GM21526 (cell line): ENCODE results near the gene CLEC16A.
A peak's percentile ranks its signal among the peaks of the same experiment; 100 is the strongest.

Experiments used
- ATAC-seq: cut with Tn5 transposase; IDR thresholded peaks from one replicate; pipeline ENCODE4 v1.9.1; 2021; ENCODE audit warnings: moderate library complexity; ENCODE audit not compliant: unreplicated experiment, low FRiP score

CLEC16A gene

DNA sequence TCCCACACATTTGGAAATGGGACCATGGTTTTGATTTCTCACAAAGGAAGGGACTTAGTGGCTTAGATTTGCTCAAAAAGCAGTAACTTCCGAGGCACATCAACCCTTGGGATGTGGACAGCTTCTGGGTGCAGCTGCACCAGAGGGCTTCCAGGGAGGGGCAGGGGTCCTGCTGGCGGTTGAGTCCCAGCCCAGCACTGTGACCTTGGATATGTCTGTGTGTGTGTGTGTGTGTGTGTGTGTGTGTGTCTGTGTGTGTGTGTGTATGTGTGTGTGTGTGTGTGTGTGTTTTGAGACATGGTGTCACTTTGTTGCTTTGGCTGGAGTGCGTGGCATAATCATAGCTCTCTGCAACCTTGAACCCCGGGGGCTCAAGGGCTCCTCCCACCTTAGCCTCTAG lies 130.8 kb downstream of the CLEC16A start:
- ATAC-seq: no peak

DNA sequence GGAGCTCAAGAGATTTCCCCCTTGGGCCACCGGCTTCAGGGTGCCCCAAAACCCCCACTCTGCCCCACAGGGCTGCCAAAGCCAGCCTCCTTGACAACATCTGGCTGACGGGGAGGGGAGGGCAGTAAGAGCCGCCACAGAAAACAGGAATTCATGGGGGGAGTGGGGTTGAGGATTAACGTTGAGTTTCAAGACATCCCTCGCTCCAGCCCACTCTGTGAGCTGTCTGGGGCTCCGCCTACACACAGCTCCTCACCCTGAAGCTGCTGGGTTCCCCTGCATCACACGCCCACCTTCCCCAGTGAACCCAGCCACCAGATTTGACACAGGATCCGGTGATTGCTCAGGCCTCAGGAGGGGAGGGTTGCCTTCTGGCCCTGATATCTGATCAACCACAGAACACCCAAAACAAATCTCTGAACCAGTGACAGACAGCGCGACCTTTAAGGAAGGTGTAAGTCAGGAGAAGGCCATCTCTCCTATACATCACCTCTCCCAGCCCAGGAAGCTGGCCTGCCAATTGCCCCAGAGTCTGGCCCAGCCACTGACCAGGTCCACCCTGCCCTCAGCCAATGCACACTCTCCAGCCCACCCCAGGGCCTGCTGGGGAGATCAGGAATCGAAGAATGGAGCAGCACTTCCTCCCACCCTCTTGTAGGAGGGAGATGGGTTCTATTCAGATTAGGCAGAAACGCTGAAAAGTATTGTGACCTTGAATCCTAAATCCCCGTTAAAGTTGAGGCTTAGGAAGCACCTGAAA lies 132.1 kb downstream of the CLEC16A start:
- peak; percentile 49 for ATAC-seq

DNA sequence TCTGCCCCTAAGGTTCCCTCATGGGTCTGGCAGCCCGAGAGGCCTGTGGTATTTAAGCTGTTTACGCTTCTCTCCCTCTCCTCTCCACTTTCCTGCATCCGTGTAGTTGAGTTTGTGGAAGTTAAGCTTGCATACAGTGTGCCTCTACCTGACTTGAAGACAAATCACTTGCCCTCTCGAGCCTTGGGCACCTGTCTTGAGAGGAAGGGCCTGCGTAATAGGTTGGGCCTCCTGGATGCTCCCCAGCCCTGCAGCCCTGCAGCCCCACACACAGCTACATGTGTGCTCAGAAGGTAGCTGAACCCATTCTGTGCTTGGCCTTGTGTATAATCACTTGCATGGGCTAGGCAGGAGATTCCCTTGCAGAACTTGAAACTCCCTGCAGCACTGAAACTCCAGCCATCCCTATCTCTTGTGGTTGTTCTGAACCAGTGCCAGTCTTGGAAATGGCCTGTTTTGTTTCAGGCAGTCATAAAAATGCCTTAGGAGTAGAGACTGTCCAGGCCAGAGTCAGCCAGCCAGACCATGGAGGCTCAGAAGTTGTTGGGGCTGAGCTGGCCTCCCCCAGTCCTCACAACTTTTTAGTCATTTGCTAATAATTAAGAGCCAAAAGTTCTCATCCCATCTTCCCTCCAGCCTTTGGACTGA lies 134.6 kb downstream of the CLEC16A start:
- ATAC-seq: no peak

DNA sequence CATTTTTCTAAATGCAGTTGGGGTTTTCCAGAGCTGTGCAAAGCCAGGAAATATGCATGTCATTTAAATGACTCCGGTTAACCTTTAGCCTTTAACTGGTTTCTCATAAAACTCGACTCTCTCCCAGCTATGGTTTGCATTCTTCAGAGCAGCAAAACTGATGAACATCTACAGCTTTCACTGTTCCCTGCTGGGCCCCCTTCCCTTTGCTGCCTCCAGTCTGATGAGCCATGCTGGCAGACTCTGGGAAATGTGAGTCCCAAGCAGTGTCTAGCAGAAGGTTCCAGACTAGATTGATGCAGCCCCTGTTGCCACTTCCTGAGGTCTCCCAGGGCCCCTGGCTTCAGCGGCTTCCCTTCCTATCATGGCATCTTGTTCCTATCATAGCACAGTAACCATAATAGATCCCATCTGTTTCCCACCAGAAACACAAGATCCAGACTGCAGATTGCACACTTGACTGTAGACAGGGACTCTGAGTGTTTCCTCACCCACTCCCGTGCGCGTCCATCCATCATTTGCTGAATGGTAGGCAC lies 135.4 kb downstream of the CLEC16A start:
- no peak for ATAC-seq

DNA sequence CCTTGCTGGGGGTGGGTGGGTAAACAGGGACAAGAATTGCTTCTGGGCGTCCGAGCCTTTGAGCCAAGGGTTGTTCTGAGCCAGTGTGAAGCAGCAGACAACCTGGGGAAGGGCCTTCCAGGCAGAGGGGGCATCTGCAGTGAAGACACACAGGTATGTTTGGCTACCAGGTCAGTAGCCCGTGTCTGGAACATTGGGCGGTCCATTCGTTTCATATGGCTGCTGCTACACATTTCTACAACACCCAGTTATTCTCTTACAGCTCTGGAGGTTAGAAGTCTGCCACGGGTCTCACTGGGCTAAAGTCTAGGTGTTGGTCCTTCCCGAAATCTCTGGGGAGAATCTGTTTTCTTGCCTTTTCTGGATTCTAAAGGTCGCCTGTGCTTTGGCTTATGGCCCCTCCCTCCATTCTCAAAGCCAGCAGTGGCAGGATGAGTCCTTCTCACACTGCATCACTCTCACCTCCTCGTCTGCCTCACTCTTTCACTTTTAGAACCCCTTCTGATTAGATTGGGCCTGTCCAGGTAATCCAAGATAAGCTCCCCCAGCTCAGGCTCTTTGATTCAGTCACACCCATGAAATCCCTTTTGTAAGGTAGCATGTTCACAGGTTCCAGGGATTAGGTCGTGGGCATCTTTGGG lies 136.1 kb downstream of the CLEC16A start:
- ATAC-seq: no peak

DNA sequence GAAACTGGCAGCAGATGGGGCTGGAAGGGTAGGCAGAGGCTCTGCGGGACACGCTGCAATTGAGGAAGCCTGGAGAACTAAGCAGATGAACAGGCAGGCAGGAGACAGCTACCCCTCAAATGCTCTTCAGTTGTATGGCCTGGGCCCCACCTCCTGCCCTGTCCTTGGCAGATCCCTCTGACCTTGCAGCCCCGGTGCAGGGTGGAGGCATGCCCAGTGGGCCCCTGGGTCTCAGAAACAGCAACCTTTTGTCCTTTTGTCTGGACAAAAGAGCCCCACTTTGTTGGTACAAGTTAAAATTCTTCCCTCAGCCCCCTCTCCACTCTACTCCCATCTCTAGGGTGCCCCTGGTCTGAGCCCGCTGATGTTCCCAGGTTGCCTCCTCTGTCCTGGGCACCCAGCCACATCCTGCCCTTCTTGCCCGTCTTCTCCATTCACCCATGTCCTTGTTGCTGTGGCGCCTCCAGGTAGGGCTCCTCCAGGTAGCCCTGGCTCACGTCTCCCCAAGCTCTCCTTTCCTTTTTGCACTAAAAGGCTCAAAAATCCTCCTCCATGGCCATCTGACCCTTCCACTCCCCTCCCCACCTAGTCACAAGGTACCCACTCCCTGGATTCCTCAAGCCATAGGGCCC lies 136.8 kb downstream of the CLEC16A start:
- ATAC-seq: no peak

DNA sequence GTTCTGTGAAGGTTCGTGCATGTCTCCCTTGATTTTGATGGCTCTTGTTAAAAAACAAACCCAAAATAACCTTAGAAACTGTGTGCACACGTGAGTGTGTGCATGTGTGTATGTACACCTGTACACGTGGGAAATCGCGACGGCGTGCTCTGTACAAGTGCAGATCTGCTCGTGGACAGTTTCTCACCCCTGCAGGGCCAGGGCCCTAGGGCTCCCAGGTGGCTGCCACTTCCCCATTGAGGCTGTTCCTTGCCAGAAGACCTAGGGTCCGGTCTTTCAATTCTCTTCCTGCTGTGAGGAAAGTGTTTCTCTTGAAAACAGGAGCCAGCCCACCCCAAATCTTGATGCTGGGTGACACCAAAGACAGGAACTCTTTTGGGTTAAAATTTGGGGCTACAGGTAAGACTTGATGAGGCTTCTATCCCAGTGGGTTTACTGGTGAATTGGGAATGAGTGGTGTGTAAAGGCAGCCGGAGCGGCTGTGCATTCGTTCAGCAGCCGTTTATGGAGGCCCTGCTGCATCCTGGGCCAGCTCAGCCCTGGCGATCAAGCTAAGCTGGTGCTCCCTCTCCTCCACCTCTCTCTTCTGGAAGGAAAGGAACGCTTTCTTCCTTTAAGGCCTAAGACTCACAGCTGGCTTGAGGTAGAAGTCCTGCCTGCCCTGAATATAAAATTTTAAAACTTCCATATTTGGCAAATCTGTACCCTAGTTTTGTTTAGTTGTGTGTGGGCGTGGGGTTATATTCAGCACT lies 137.9 kb downstream of the CLEC16A start:
- ATAC-seq: no peak

DNA sequence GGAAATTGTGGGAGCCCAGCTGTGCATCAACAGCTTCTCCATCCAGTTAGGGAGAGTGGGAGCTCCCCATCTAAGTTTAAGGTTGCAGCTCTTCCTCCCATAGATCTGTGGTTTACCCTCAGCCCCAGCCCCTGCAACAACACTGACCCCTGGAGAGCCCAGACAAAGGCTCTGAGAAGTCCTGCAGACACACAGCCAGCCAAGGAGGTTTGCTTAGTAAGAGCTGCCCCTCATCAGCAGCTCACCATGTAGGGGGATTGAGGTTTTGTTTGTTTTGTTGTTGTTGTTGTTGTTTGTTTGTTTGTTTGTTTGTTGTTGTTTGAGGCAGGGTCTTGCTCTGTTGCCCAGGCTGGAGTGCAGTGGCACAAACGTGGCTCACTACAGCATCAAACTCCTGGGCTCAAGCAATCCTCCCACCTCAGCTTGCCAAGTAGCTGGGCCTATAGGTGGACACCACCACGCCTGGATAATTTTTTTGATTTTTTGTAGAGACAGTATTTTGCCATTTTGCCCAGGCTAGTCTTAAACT lies 138.6 kb downstream of the CLEC16A start:
- no peak for ATAC-seq

DNA sequence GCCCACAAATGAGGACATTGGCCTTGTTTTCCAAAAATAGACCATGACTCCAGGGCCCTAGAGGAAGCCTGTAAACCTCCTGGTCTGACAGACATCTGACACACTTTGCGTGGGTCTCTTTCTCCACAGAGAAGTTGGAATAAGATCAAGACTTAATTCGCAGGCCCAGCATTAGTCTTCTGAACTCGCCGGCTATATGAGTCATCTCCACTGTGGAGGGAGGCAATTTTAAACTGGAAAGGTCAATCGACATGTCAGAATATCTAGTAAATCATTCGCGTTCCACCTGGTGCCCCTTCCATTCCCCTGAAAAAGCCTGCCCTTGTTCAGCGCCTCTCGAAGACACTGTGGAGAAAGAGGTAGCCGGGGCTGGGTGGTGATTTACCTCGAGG lies 140.1 kb downstream of the CLEC16A start:
- ATAC-seq: no peak

DNA sequence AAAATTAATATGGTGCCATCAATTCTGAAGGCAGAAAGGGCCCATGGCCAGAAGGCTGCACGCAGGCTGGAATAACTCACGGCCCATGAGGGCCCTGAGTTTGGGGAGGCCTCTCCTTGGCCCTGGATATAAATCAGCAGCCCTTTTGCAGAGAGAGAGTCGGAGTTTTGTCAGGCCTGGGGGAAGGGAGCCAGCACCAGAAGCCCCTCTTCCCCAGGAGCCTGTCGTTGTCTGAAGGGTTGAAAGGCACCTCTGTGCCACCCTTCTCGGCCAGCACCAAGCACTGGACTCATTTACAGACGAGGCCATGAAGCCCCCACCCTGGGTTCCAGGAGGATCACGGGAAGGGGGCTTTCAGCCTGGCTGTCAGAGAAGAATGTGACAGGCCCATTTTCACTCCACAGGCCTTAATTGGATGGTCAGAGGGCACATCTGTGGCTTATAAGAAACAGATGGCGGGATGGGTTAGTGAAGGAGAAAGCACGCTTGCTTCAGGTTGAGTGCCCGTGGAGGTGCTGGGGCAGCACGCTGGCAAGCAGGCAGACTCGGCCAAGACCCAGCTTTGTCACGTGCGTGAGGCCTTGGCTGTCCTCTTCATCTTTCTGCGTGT lies 140.6 kb downstream of the CLEC16A start:
- ATAC-seq: no peak

DNA sequence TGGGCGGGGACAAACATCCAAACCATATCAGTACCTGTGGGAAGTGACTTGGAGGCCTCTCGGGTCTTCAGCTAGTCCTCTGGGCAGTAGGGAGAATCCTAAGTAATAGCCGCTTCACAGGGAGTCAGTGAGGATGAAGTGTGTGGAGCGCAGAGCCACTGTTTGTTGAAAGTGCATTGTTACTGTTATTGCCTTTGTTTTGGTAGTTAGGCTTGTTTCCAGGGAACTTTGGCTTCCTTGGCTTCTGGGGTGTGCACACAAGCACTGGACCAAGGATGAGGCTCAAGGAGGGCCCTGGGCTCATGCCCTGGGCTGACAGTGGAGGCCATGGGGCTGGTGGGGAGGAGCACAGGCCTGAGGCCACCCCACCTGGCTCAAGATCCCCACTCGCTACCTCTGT lies 141.6 kb downstream of the CLEC16A start:
- ATAC-seq: no peak

DNA sequence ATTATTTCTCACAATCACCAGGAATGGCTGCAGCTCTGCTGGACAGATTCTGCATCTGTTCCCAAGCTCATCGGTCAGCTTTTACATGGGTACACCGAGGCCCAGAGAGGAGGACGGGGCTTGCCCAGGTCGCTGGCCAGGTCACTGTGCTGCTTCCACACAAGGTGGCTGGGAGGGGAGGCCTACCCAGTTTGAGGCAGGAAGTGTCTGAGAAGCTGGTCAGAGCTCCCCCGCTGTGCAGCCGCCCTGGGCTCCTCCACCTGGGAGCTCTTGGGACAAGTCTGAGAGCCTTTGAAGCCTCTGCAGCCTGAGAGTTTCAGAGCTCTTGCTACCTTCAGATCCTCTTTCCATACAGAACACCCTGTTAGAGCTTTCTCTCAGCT lies 143.3 kb downstream of the CLEC16A start:
- no peak for ATAC-seq

DNA sequence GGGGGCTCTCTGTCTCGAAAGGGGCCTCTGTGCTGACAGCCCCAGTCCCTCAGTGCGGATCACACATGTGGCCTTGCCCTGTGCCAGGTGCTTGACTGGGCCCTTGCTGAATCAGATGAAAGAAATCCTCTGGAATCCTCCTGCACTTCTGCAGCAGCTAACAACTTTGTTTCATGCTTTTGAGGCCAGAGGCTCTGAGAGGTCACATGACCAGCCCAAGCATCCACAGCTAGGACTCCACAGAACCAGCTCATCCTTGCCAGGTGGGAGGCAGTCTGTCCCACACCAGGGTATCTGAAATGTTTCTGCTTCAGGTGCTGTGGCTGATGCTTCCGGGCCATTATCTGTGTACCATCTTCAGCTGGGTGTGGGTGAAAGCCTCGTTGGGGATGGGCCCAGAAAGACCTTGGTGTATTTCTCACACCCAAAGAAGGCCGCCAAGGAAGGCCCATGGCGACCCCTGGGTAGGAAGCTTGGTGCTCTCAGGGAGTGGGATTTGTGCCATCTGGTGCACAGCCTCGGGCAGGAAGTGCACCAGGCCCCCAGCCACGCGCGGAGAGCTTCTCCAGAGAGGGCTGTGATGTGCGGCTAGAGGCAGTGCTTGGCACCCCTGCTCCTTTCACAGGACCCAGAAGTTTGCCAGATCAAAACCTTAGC lies 143.8 kb downstream of the CLEC16A start:
- ATAC-seq: no peak

DNA sequence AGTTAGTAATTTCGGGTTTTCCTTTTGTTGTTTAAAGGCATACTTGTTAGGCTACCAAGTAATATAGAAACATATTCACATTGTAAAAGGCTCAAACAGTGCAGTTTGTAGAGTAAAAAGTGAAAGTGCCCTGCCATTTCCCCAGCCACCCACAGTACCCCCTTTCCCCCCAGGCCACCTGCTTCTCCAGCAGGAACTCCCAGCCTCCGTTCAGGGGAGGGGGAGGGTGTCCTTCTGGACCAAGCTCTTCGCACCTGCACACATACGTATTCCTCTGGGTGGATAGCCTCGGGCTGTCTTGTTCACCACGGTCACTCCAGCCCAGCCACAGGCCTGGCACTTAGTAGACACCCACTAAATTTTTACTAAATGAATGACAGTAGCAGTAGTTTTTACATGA lies 144.5 kb downstream of the CLEC16A start:
- ATAC-seq: no peak

DNA sequence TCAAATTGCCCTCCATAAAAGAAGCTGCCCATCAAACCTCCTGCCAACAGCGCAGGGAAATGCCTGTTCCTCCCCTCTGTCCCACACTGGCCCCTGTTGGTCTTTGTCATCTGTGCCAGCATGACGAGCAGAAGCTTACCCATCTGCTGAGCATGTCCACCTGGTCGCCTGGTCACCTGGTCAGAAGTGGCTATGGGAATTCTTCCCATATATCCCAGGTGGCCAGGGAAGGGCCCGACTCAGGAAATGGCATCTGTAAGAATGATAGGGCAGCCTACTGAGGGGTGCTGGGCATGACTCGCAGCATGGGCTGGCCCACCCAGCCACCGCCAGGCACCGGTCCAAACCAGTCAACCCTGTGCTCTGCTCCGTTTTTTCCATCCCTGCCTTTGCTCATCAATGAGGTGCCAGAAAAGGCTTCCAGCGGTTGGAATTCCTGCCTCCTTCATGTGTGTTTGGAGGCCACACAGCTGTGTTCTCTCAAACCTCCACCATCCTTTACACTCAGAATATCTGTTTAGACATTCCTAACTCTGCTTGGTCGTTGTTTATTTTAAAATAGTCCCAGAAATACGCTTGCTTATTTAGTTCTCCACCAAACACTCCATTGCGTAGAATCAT lies 145.2 kb downstream of the CLEC16A start:
- ATAC-seq: no peak

DNA sequence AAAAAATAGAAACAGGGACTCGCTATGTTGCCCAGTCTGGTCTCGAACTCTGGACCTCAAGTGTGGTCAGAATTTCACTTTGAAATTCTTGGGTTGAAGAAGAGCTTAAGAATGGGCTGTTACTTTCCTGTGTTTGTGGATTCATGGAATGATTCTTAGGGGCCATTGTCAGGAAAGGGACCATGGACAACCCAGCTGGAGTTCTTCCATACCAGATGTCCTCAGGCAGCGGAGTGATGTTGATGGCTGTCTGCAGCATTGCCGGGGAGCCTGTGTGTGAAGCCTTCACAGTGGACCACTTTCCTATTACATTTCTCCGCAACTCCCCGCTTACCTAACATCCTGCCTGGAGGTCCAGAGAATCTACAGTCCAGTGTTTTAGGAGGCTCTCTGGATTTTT lies 145.9 kb downstream of the CLEC16A start:
- no peak for ATAC-seq

DNA sequence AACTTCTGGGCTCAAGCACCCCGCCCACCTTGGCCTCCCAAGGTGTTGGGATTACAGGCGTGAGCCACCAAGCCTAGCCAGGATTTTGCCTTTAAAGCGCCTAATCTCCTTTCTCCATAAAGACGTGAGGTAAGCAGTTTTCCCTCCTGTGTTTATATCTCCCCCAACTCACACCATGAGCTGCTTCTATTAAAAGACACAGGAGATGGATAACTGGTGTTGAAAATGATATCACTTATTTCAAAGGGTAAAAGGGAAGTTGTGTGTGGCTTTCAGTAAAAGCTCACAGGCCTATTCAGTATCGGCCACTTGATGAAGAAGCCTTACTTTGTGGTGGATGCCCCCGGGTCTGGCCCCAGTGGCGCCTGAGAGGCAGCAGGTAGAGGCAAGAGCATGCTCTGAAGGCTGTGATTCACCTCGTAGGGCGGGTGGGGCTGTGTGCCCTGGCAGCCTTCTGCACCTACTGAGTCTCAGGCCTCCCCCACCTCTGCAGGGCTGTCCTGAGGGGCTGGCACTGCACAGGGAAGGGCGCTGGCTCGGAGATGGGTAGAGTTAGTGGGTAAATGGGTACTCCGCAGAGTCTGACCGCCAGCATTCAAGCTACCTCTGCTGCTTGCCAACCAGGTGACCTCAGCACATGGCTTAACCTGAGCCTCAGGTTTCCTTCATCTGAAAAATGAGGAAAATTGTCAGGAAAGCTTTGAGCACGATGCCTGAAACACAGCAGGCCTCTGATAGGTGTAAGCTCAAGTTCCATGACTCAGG lies 146.8 kb downstream of the CLEC16A start:
- no peak for ATAC-seq
